HG03175 (cell line): ENCODE measurements around the gene HERC2.
"Not testable (repeated sequence)": the region's sequence is repeated elsewhere in the genome, so short reads cannot be mapped to it uniquely, and the experiment has no call there.

ENCODE experiments used
- ATAC-seq: cut with Tn5 transposase; IDR thresholded peaks from one replicate; pipeline ENCODE4 v1.9.1; 2021; ENCODE audit warnings: mild to moderate bottlenecking, moderate library complexity; ENCODE audit not compliant: unreplicated experiment

The HERC2 gene

DNA sequence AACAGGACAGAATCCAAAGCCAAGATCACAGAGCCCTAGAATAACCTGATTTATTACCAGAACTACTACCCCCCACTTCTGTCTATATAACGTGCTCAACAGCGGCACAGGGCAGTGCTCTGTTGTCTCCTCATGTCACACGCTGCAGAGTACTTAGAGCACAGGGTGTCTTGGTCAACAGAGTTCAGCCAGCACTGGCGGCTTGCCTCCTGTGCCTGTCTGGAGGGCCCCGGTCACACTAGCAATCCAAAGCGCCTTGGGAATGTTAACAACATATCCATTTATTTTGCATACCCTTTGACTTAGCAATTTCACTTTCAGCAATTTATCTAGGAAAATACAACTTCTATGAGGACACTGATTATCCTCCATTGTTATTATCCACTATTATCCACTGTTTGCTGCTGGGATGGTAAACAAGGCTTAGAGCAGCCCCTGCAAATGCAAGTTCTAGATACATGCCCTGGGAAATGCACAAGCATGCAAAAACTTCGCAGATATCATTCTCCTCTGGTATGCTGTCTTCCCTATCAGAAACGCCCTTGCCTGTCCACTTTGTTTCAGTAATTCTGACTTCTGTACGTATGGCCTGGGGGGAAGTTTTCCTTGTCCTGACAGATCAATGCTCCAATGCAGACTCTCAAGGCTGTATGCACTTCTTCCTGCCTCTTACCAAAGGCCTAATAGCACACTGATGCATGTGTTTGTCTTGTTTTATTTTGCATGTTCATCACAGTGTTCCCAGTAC lies 136.7 kb downstream of the HERC2 start:
- ATAC-seq = no peak

DNA sequence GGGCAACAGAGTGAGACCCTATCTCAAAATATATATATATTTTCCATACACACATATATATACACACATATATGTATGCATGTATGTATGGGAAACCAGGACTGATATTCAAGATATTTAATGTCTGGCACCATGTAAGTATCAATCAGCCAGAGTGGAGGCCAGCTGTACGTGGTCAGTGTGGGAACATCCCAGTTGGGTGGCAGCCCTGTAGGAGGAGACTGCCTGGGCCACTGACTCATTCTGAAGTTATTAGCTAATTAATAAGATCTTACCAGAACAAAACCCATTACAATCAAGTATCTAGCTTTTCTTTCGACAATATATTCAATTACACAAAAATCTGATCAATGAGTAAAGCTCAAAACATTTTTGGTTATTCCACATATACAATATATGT lies 137.8 kb downstream of the HERC2 start:
- ATAC-seq = no peak

DNA sequence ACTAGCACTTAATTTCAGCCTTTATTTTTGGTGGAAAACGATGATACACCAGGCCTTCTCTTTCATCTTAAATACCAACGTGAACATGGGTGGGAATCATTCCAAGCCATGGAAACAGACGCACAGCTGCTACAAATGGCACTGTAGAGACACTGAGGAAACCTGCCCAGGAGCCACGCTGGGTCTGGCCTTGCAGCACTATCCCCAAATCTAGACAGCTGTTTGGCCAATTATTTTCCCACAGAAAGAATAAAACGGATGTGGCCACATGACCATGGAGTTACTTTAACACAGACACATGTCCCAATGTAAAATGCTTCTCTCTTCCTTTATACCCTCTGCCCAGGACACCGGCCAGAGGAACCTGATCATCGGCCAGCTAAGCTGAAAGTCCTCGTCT lies 139.2 kb downstream of the HERC2 start:
- ATAC-seq = no peak

DNA sequence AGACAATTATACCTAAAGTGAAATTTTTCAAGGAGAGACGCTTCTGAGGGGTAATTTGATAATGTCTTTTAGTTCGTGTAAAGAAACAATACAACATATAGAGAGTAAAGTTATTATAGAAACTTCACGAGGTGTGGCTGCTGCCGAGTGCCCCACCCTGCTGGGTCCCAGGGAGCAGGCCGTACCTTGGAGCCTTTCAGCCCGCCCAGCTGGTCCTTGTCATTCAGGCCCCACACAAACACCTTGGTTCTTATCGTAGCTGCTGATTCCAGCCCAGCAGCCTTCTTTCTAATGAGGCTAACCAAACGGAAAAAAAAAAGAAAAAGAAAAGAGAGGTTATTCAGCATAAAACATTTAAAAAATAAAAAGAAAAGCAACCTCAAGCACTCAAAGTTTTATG lies 139.8 kb downstream of the HERC2 start:
- ATAC-seq = no peak

DNA sequence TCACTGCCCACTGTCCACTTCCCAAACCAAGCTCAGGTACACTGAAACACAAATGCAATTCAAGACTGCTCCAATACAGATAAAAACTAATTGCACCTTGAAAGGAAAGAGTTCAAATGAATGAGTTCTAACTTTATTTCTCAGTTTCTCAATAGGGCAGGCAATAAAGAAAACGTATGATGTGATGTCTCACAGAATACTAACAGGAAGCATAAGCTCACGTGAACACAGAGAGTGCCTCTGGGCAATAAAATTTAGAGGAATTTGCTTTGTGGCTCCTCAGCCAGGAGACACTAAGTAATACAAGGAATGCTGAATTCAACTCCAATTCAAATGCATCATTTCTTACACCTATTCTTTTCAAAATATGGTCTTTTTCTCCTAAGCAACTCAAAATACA lies 140.6 kb downstream of the HERC2 start:
- no peak for ATAC-seq

DNA sequence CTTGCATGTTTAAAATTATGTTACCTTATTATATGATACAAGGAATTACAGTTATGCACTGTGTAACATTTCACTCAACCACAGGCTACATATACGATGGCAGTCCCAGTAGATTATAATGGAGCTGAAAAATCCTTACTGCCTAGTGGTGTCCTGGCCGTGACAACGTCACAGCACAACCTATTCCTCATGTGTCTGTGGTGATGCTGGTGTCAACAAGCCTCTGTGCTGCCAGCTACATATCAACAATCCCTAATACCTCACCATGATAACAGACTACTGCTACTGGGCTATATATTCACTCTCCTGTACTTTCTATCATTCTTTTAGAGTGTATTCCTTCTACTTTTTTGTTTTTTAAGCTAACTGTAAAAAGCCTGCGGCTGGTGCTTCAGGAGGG lies 142.7 kb downstream of the HERC2 start:
- ATAC-seq = no peak

DNA sequence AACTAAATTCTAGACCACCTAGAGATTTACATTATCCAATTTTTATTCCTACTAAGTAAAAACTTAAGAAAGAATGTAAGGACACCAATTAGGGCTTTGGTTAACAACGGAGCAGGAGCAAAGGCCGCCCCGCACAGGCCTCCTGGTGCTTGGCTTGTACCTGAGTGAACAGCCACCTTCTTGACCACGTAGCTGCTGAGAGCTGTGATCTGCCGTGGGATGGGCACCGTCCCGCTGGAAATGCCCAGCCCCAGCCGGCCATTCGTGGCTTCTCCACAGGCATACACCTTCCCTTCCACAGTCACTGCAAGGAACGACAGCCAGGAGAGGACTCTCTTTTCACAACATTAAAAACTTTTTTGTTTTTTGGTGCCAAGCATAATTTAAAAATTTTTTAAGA lies 143.3 kb downstream of the HERC2 start:
- no peak for ATAC-seq

DNA sequence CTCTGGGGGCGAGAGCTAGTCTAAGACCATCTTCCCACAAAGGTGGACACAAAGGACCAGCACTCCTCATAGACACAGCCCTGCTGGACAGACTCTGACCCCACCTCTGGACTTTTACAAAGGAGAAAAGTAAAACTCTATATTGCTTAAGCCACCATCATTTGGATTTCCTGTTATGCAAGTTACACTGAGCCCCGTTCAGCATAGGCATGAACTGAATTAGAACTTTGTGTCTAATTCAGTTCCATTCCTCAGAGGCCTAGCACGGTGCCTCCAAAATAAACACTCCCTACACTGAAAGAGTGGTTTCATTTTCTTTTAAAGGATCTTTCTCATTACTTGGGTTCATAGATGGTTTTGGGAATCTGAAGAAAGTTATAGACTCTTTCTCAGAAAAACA lies 143.7 kb downstream of the HERC2 start:
- no peak for ATAC-seq

DNA sequence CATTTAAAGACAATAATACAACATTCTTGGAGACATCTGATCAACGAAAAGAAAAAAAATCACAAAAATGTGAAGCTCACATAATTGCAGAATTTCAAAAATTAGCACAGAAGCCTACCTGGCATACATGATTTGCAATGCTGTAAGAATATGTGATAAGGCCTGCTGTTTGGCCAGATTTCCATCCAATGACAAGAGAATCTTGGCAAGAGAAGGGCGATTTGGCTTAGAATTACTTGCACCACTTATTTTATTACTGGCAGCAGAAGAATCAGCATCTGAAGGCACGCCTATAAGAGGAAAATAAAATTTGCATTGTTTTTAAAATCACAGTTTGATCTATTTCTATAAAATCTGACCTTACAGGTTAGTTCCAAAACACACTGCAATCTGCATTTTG lies 152.6 kb downstream of the HERC2 start:
- no peak for ATAC-seq

DNA sequence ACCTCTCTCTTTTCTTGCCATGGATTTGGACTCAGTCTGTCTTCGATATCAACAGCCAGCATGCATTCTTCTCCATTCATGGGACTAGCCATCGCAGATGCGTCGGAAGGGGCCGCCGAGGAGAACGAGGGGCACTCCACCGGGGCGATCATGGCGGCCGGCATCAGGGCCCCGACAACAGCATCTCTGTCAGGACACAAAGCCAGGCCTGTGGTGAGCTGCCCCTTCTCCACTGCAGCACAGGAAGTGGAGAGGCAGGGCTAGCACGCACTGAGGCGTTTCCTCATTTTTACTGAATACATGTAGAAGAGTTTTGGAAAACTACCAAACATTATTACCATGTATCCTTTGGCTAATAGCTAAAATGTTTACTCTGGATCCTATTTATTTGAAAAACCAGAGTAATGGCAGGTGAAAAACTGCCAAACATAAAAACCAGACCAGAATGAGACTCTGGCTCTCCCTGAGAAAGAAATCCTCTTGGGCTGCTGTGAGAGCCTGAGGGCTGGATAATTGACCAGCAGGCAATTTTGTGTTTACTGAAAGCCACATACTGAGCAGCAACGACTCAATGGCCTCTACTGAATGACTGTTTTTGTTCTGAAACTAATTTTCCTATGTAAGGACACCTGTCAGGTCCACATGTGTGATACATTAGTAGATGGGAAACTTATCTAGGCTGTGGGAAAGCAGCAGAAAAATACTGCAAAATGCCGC lies 153.4 kb downstream of the HERC2 start:
- ATAC-seq = not testable (repeated sequence)

DNA sequence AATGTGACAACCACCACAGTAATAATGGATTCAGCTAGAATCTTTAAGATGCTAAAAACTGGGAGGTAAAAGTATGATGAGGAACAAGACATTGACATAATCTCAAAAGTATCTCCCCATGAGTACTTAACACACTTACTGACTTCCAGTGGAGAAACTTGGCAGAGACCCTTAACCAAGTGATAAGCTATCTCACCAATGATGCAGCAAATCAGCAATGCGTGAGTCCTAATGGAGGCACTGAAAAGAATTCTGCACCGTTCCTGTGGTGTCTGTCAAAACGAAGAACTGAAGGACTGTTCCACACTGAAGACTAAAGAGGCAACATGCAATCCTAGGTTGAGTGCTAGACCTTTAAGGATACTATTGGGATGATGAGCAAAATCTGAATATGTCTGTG lies 154.9 kb downstream of the HERC2 start:
- ATAC-seq = no peak

DNA sequence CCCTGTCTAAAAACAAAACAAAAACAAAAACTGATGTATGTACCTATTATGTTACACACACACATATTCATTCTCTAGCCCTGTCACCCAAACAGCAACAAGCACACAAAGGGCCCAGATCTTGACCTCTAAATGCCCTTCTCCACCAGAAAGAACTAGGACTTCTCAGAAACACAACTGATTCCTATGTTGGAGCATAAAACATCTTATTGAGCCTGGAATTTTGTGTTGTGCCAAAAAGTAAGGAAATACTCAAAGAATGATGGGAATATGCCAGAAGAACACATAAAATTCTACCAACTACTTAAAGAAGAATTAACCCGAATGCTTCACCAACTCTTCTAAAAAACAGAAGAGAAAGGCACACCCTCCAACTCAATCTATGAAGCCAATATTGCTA lies 156.2 kb downstream of the HERC2 start:
- no peak for ATAC-seq

DNA sequence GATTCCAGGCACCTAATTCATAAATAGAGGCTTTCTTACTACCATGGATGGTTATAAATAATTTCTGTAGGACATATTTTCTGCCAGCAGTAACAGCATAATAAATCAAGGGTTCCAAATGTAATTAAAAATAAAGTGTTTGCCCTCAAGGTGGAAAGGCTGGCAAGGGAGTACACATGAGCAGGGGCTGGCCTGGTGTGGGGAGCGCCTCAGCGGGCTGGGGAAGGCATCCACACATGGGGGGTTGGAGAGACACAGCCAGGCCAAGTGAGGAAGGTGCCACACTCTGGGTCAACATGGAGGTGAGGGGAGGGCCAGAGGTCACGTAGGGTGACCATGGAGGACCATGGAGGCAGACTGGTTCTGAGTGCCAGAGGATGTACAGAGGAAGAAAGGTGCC lies 157.1 kb downstream of the HERC2 start:
- no peak for ATAC-seq

DNA sequence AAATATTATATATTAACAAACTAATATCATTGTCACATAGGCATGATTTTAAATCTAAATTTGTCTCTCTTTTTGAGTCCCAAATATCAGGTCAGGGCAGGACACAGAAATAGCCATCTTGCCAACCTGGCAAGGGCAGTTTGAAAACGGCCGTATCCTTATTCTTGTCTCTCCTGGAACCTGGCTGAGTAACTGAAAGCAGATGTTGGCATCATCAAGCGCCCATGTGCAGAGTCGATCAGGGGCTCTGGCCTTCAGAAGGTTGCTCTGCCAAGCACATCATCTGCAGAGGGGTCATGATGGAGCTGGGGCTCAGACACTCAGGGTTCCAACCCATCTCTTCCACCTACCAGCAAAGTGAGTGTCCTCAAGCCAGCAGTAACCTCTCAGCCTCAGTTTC lies 167.7 kb downstream of the HERC2 start:
- no peak for ATAC-seq

DNA sequence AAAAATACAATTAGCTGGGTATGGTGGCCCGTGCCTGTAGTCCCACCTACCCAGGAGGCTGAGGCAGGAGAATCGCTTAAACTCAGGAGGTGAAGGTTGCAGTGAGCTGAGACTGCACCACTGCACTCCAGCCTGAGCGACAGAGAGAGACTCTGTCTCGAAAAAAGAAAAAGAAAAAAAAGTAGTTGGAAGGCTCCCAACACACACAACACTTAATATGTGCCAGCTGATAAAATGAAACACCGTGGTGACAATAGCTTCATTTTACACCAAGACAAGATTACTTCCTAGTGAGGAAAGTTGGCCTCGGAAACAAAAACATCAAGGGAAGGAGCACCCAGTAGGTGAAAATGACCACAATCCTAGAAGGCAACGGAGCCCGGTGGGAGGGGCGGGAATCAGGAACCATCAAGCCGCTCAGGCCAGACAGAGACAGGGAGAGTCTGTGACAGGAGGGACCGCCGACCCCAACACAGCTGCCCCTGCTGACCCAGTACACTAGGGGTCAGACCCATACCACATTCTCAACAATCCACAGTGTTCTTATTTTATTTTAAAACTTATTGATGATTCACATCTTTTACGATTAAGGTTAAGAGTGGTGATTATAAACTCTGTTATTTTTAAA lies 168.4 kb downstream of the HERC2 start:
- ATAC-seq = no peak

DNA sequence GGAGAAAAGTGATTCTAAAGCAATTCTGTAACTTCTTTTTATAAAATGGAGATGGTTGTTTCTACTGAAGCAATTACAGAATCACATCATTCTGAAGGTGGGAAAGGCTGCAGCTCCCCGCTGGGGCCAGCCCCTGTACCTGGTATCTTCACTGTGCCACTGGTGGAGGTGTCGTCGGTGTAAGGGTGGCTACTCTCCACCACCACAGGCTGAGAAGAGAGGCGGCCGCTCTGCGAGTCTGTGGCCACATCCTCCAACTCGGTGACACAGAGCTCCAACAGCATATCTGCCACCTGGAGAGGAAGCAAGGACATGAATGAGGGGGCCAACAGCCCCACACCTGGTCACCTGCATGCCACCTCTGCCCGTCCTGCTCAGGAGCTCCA lies 169.4 kb downstream of the HERC2 start:
- not testable (repeated sequence) for ATAC-seq

DNA sequence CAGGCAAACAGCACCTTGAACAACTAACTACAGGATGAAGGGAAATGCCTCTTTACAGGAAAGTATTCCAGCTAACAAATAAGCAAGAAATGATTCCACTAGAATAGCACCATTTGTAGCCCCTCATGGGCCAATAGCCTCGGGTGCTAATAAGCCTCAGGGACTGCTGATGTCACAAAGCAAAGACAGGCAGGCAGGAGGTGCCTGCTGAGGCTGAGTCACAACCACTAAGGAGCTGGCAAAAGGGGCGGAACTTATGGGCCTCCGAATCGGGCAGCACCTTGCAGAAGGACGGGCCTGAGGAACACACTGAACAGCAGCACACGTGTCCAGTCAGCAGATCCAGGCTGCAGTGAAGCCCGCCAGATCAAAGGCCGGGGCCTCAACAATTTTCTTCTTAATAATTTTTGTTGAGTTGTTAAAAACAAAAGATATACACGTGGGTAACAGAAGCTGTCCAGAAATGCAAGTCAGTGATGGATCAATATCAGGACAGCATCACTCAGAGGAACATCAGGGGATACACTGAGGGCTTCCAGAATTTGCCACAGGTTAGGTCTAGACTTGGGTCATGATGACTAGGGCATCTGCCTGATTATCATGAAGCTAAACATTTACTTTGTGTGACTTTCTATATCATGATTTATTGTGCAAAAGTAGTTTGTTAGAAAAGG lies 170.0 kb downstream of the HERC2 start:
- not testable (repeated sequence) for ATAC-seq

DNA sequence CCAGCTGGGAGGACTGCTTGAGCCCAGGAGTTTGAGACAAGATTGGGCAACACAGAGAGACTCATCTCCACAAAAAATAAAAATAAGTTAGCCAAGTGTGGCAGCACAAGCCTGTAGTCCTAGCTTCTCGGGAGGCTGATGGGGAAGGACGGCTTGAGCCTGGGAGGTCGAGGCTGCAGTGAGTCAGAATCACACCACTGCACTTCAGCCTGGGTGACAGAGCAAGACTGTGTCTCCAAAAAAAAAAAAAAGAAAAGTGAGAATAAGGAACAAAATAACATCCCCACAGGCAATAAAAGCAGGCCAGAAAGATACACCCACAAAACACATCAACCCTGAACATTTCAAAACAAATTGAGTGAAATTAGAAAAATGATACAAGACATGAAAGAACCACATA lies 174.2 kb downstream of the HERC2 start:
- ATAC-seq = no peak

DNA sequence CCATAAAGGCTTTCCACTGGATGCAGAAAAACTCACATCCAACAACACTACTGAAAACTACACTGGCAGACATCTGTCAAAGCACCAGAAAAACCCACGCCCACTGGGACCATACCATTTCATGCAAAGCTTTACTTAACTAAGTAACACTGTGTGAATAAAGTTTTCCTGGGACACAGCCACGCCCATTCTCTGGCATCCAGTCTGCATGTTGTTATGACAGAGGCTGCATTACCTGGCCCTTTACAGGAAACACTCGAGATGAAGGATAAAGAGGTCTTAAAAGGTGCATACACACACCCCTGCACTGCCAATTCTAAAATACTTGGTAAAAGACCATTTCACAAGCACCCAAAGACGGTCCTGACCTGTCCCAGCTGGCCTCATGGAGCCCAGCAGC lies 176.6 kb downstream of the HERC2 start:
- not testable (repeated sequence) for ATAC-seq

DNA sequence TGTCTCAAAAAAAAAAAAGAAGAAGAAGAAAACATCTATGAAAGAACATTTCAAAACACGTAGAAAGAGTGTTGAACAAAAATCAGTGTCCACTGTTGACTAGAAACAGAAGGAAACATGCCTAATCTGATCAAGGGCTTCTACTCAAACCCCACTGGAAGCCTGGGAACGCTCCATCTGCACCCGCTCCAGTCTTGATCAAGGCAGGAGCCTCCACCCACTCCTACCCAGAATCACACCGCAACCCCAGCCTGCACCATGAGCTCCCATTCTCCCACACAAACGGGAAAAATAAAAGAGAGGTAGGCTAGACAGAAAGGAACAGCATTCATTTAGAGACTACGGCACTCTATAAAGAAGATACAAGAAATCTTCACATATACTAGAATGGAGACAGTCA lies 181.9 kb downstream of the HERC2 start:
- ATAC-seq = no peak

DNA sequence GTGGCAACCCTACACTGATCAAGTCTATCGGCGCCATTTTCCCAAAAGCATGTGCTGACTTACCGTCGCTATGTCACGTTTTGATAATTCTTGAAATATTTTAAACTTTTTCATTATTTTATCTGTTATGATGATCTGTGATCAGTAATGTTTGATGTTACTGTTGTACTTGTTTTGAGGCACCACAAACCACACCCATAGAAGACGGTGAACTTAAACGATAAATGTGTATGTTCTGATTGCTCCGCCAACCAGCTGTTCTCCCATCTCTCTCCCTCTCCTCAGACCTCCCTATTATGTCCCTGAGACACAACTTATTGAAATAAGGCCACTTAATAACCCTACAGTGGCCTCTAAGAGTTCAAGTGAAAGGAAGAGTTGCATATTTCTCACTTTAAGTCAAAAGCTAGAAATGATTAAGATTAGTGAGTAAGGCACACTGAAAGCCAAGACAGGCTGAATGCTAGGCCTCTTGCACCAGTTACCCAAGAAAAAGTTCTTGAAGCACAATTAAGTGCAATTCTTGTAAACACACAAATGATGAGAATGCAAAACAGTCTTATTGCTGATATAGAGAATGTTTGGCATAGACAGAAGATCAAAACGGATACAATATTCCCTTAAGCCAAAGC lies 184.5 kb downstream of the HERC2 start:
- ATAC-seq = not testable (repeated sequence)
